Stimulated activated CD8-positive, alpha-beta memory T cell treated with anti-CD3 and anti-CD28 coated beads, Interleukin-12 subunit alpha, Interleukin-12 subunit beta, amount 100 ng/mL, for 1 hour (primary cell): ENCODE measurements around the gene AKAP12.
"Not testable (repeated sequence)": the region's sequence is repeated elsewhere in the genome, so short reads cannot be mapped to it uniquely, and the experiment has no call there.

Experiments
- DNase-seq: peaks from one replicate; pipeline ENCODE4 v3.0.0-alpha.2; 2020; ENCODE audit warnings: low read depth

The AKAP12 gene

GRCh38 chr6:151382631-151383030, 142.9 kb downstream of the AKAP12 start:
- not testable (repeated sequence) for DNase-seq

- DNase-seq: no peak
Observed at GRCh38 chr6:151384151-151384550, 144.4 kb downstream of the AKAP12 start.

- no peak for DNase-seq
Observed at GRCh38 chr6:151385177-151385576, 145.4 kb downstream of the AKAP12 start.

GRCh38 chr6:151387175-151387970, 147.6 kb downstream of the AKAP12 start:
- DNase-seq: no peak

GRCh38 chr6:151388236-151388635, 148.5 kb downstream of the AKAP12 start:
- no peak for DNase-seq

- DNase-seq: no peak
Observed at GRCh38 chr6:151388997-151389617, 149.3 kb downstream of the AKAP12 start.

GRCh38 chr6:151389618-151390275, 150.0 kb downstream of the AKAP12 start:
- no peak for DNase-seq

GRCh38 chr6:151390276-151390850, 150.6 kb downstream of the AKAP12 start:
- peak; percentile 94 for DNase-seq

- peak; percentile 64 for DNase-seq
Observed at GRCh38 chr6:151390851-151391470, 151.2 kb downstream of the AKAP12 start.

- DNase-seq: peak; percentile 42
Observed at GRCh38 chr6:151391471-151392413, 152.0 kb downstream of the AKAP12 start, which contains the start of gene ZBTB2. ZBTB2 (minus strand) TSS chr6:151391559; CDS start chr6:151373637, 17,922 bp downstream.

- DNase-seq: no peak
Observed at GRCh38 chr6:151392427-151392826, 152.7 kb downstream of the AKAP12 start.

- no peak for DNase-seq
Observed at GRCh38 chr6:151393410-151393809, 153.6 kb downstream of the AKAP12 start.

- DNase-seq: no peak
Observed at GRCh38 chr6:151399679-151400078, 159.9 kb downstream of the AKAP12 start.

- DNase-seq: no peak
Observed at GRCh38 chr6:151400473-151400872, 160.7 kb downstream of the AKAP12 start.

GRCh38 chr6:151402228-151402627, 162.5 kb downstream of the AKAP12 start:
- DNase-seq: no peak

GRCh38 chr6:151403919-151404308, 164.1 kb downstream of the AKAP12 start:
- no peak for DNase-seq
